ENCODE results near the gene SNX25. TPM values are rescaled to one million over a fixed set of nuclear protein-coding genes. Genes with fewer than 3 reads are reported as not detected.

The SNX25 gene
- polyA plus RNA-seq, 1 experiment = 11.7 TPM

DNA sequence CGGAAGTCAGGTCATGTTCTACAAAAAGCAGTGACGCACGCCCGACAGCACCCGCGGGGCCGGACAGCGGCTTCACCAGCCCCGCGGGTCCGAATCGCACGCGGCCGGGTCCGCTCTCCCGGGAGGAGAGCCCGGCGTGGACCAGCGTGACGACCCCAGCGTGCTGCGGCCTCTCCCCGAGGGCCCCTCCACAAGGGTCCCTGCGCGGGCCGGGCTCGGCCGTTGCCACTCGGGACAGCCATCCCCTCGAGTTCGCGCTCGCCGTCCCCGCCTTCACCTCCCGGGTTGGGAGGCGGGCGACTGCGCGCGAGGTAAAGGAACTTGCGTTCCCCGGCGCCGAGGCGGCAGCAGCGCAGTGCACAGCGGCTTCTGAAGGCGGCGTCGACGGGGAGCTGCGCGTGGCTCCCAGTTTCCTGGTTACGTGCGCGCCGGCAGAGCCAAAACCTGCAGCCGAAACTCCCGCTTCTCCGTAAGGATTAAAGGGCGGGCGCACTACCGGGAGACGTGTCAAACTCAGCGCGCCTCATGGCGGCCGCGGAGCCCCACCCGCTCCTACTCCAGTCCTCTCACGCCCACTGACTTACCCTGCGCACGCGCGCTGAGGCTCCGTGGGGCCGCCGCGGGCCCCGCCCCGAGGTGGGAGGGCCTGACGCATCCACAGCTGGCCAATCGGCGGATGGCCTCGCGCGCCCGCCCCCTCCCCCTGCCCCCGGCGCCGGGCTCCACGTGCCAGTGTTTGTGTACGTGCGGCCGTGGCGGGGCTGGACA is 186.7 kb downstream of the SNX25 start:
- ChIA-PET POLR2A (interaction anchor here (0.7 kb wide), 1 partner anchor 1230 kb away, joined by 3 read pairs; no protein-coding TSS in a partner anchor), CTCF (interaction anchor here (0.9 to 1.4 kb wide), 8 partner anchors 10 to 261 kb away, joined by 3 to 4 read pairs (median 4); partner anchors contain the start of genes SNX25 and UFSP2)
- Histone ChIP-seq H3K36me3 (ENCODE audit: control insufficient read depth, insufficient read depth, low read length) (0 out of 2 replicates have a peak, but pooled peaks cover 1% of the 10 kb centered on the region), H3K27me3 (ENCODE audit: control insufficient read depth, insufficient read depth, low read length) (no peaks in the 10 kb centered on the region), H3K4me3 (ENCODE audit: low read depth, low read length) (peak overlapping the region; percentile 84)
- TF ChIP-seq, protein P1, sequence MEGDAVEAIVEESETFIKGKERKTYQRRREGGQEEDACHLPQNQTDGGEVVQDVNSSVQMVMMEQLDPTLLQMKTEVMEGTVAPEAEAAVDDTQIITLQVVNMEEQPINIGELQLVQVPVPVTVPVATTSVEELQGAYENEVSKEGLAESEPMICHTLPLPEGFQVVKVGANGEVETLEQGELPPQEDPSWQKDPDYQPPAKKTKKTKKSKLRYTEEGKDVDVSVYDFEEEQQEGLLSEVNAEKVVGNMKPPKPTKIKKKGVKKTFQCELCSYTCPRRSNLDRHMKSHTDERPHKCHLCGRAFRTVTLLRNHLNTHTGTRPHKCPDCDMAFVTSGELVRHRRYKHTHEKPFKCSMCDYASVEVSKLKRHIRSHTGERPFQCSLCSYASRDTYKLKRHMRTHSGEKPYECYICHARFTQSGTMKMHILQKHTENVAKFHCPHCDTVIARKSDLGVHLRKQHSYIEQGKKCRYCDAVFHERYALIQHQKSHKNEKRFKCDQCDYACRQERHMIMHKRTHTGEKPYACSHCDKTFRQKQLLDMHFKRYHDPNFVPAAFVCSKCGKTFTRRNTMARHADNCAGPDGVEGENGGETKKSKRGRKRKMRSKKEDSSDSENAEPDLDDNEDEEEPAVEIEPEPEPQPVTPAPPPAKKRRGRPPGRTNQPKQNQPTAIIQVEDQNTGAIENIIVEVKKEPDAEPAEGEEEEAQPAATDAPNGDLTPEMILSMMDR (IDR thresholded peaks at IDR 0.05; ENCODE audit: insufficient read depth, low read depth, low read length) = no peak
- peak; percentile 88 for DNase-seq (ENCODE audit: low read depth)

DNA sequence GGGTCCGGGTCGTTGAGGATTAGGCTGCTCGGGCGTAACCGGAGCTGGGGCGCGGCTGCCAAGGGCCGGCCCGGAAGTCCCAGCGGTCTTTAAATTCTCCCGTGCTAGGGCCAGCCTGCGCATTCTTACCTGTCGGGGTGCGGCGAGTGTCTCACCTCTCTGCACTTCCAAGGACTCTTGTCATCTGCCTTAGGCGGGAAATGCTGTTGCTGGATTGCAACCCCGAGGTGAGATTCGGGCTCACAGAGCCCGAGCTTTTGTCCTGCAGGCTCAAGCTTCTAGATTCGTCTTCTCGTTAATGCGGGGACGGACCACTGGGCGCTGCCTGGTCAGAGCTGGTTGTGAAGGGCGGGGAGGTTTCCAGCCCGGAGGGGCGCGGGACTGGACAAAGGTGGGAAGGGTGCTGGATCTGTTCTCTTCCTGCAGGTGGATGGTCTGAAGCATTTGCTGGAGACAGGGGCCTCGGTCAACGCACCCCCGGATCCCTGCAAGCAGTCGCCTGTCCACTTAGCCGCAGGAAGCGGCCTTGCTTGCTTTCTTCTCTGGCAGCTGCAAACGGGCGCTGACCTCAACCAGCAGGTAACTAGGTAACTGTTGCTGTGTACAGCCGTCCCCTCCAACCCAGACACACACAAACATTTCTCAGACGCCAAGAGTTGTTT is 187.5 kb downstream of the SNX25 start, which contains the start of gene ANKRD37:
ANKRD37 (plus strand) TSS at position 118 of the 662 bp plus-strand sequence; CDS start at position 201, 83 bp downstream.
- Histone ChIP-seq H3K27me3 (ENCODE audit: control insufficient read depth, insufficient read depth, low read length) (no peaks in the 10 kb centered on the region), H3K4me3 (ENCODE audit: low read depth, low read length) (peak within 1 kb of the TSS; percentile 84), H3K36me3 (ENCODE audit: control insufficient read depth, insufficient read depth, low read length) (peaks cover 3% of the 10 kb centered on the region)
- no peak for DNase-seq (ENCODE audit: low read depth)
- TF ChIP-seq, protein P1 (IDR thresholded peaks at IDR 0.05; ENCODE audit: insufficient read depth, low read depth, low read length) = no peak
- CTCF ChIA-PET = interaction anchor here (0.9 to 1.4 kb wide), 7 partner anchors 9 to 213 kb away, joined by 3 to 4 read pairs (median 4); partner anchors contain the start of genes SNX25 and UFSP2
- POLR2A ChIA-PET = interaction anchor here (0.7 kb wide), 1 partner anchor 1231 kb away, joined by 3 read pairs; no protein-coding TSS in a partner anchor

DNA sequence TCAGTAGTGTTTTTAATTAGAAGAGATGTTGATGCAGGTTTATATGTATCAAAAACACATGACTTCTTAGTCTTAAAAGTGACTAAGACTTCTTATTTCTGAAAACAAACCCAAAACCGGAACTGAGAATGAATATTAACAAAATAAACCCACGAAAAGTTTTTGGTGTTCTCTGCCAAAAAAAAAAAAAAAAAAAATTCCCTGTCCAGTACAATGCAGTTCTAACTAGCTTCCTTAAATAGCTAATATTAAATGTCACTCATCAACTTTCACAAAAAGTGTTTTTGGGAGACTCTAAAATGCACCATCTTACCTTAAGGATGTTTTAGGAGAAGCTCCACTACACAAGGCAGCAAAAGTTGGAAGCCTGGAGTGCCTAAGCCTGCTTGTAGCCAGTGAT is 189.2 kb downstream of the SNX25 start:
- Histone ChIP-seq H3K27me3 (ENCODE audit: control insufficient read depth, insufficient read depth, low read length) (no peaks in the 10 kb centered on the region), H3K4me3 (ENCODE audit: low read depth, low read length) (no peak overlapping the region), H3K36me3 (ENCODE audit: control insufficient read depth, insufficient read depth, low read length) (peaks cover 6% of the 10 kb centered on the region)
- POLR2A ChIA-PET = no interaction called here
- CTCF ChIA-PET = interaction anchor here (1.4 kb wide), 1 partner anchor 12 kb away, joined by 3 read pairs; no protein-coding TSS in a partner anchor
- no peak for DNase-seq (ENCODE audit: low read depth)
- TF ChIP-seq, protein P1 (IDR thresholded peaks at IDR 0.05; ENCODE audit: insufficient read depth, low read depth, low read length) = no peak

DNA sequence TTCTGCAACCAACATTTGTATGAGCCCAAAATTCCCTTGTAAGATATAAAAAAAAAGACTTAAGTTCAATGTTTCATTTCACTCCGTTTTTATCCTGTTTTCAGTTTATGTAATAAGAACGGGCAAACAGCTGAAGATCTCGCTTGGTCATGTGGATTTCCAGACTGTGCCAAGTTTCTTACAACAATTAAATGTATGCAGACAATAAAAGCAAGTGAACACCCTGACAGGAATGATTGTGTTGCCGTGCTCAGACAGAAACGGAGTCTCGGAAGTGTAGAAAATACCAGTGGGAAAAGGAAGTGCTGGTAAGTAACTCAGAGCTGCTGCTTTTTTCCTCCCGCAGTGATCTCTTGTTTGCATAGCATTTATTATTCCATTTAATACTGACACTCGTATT is 190.1 kb downstream of the SNX25 start:
- TF ChIP-seq, protein P1 (IDR thresholded peaks at IDR 0.05; ENCODE audit: insufficient read depth, low read depth, low read length) = no peak
- POLR2A ChIA-PET = no interaction called here
- no peak for DNase-seq (ENCODE audit: low read depth)
- Histone ChIP-seq H3K4me3 (ENCODE audit: low read depth, low read length) (no peak overlapping the region), H3K27me3 (ENCODE audit: control insufficient read depth, insufficient read depth, low read length) (no peaks in the 10 kb centered on the region), H3K36me3 (ENCODE audit: control insufficient read depth, insufficient read depth, low read length) (peaks cover 6% of the 10 kb centered on the region)
- CTCF ChIA-PET = no interaction called here

DNA sequence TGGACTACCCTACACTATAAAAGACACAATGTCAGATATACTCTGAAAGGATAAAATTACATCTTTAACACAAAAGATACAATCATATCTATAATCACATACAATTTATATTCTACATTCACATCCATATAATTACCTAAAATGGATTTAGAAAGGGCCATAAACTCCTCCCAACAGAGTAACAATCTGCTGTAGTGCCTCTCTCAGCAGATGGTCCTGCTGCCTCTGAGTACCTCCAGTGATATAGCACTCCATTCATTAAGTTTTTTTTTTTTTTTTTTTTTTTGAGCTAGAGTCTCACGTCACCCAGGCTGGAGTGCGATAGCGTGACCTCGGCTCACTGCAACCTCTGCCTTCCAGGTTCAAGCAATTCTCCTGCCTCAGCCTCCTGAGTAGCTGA is 194.6 kb downstream of the SNX25 start:
- ChIA-PET POLR2A (no interaction called here), CTCF (interaction anchor here (0.6 kb wide), 1 partner anchor 192 kb away, joined by 5 read pairs; no protein-coding TSS in a partner anchor)
- no peak overlapping the region for H3K4me3 ChIP-seq (ENCODE audit: low read depth, low read length)
- TF ChIP-seq, protein P1 (IDR thresholded peaks at IDR 0.05; ENCODE audit: insufficient read depth, low read depth, low read length) = no peak
- DNase-seq (ENCODE audit: low read depth) = no peak
- no peaks in the 10 kb centered on the region for H3K27me3 ChIP-seq (ENCODE audit: control insufficient read depth, insufficient read depth, low read length)
- peaks cover 6% of the 10 kb centered on the region for H3K36me3 ChIP-seq (ENCODE audit: control insufficient read depth, insufficient read depth, low read length)

Measured in BJ (cell line).